Measurements from ENCODE around the gene CDK14.

DNA sequence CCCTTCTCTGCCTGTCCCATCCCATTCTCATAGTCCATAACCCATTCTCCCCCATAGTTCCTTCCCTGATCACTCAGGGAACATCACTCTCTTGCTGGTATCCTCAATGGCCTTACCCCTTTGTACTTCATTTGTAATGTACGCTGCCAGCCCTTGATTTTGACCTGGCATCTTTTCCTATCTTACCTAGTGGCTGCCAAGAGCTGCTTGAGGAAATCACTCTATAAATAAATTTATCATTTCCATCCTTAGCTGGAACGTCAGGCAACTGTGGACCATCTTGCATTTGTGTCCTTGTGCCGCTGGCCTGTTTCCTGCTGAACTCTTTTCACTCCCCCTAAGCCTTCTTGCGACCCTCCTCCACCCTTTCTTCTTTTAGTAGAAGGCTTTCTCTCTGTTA lies 14.0 kb downstream of the CDK14 start:
- TF ChIP-seq, protein P1, sequence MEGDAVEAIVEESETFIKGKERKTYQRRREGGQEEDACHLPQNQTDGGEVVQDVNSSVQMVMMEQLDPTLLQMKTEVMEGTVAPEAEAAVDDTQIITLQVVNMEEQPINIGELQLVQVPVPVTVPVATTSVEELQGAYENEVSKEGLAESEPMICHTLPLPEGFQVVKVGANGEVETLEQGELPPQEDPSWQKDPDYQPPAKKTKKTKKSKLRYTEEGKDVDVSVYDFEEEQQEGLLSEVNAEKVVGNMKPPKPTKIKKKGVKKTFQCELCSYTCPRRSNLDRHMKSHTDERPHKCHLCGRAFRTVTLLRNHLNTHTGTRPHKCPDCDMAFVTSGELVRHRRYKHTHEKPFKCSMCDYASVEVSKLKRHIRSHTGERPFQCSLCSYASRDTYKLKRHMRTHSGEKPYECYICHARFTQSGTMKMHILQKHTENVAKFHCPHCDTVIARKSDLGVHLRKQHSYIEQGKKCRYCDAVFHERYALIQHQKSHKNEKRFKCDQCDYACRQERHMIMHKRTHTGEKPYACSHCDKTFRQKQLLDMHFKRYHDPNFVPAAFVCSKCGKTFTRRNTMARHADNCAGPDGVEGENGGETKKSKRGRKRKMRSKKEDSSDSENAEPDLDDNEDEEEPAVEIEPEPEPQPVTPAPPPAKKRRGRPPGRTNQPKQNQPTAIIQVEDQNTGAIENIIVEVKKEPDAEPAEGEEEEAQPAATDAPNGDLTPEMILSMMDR (IDR thresholded peaks at IDR 0.05), result no peak
- no peak for TF ChIP-seq EZH2phosphoT487 (IDR thresholded peaks at IDR 0.05)
- no peak for TF ChIP-seq EZH2 (IDR thresholded peaks at IDR 0.05)
